HG03558 (cell line): ENCODE results near the gene SNX1.
"Not testable (repeated sequence)": the region's sequence is repeated elsewhere in the genome, so short reads cannot be mapped to it uniquely, and the experiment has no call there.

Experiments used
- ATAC-seq: cut with Tn5 transposase; IDR thresholded peaks from one replicate; pipeline ENCODE4 v1.9.1; 2021; ENCODE audit warnings: moderate number of reproducible peaks; ENCODE audit not compliant: unreplicated experiment; ENCODE audit errors: extremely low read depth

Gene SNX1

DNA sequence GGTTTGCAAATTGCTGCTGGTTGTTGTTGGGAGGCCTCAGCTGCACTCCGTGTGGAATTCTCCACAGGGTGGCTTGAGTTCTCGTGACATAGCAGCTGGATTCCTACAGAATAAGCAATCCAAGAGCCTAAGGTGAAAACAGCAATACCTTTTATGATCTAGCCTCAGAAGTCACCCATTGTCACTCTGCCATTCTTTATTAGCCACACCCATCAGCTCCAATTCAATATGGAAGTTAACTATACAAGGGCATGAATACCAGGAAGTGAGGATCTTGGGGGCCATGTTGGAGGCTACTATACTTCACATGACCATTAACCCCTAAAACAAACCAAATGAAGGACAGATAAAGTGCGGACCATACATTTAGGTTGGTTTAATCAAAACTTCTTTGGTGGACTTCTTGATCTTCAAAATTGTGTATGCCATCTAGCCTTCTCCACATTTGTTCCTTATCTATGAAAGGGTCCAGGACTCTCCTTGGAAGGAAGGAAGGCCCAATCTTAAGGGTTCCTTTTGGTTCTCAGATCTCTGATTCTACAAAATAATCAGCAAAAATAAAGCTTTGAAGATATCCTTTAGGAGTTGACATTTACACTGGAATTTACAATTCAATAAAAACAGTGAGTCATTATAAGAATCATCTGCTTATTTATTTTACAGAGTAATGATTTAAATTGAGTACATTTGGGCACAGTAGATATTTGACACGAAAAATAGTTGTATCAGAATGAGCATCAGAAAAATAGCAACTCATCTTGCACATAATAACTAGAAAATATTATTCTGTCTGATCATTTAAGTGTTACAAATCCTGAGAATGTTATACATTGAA lies 23.6 kb upstream of the SNX1 start:
- ATAC-seq, result no peak

DNA sequence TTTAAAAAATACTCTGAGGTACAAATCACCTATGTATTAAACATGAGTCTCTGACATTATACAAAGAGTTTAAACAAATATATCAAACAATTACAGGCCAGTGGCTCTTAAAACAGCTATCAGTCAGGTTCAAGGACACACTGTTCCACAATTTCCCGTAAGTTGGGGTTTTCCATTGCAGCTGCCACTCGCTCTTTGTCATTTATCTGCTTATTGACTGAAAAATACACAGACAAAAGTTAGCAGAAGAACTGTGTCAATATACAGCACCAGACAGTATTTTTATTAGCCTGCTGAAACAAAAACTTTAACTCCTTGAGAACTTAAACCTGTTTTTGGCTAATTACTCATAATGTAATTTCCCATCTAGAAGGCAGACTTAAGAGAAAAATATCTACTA lies 23.0 kb upstream of the SNX1 start:
- ATAC-seq, result no peak

DNA sequence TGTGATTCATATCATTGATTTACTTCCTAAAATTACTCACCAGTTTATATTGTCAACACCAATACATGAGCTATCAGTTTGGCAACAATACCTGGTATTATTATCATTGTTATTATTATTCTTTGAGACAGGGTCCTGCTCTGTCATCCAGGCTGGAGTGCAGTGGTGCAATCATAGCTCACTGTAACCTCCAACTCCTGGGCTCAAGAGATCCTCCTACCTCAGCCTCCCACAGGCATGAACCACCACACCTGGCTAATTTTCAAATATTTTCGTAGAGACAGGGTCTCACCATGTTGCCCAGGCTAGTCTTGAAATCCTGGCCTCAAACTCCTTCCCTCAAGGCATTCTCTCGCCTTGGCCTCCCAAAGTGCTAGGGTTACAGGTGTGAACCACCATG lies 22.3 kb upstream of the SNX1 start:
- not testable (repeated sequence) for ATAC-seq

DNA sequence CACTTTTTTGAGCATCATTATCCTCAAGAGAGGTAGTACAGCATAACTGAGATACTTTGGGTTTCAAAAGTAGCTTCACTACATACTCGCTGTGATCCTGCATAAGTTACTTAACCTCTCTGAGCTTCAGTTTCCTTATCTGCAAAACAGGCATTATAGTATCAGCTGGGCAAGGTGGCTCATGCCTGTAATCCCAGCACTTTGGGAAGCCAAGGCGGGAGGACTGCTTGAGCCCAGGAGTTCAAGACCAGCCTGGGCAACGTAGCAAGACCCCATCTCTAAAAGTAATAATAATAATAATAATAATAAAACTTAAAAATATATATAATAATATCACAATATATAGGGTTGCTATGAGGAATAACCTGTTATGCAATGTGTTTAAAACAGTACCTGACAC lies 13.0 kb upstream of the SNX1 start:
- ATAC-seq, result no peak

DNA sequence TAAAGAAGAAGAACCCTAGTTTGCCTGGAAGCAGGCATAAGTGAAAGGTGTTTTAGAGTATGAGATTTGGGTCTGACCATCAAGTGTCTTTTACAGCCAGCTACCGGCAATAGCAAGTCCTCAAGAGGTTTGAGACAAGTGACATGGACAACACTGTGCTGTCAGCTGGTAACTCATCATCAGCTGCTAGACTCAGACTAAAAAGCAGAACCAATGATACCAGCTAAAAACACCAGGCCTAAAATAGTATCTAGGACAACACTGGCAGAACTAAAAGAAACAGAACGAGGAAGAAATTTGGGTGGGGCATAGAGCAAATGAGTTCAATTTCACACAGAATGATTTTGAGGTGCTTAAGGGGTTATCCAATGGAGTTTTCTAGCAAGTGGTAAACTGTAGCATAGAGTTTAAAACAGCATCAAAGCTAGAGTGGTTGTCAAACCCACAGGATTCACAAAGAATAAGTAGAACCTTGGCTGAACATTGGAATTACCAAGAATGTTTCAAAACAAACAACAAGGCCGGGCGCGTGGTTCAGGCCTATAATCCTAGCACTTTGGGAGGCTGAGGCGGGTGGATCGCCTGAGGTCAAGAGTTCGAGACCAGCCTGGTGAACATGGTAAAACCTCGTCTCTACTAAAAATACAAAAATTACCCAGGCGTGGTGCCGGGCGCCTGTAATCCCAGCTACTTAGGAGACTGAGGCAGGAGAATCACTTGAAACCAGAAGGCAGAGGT lies 6.1 kb upstream of the SNX1 start:
- no peak for ATAC-seq

DNA sequence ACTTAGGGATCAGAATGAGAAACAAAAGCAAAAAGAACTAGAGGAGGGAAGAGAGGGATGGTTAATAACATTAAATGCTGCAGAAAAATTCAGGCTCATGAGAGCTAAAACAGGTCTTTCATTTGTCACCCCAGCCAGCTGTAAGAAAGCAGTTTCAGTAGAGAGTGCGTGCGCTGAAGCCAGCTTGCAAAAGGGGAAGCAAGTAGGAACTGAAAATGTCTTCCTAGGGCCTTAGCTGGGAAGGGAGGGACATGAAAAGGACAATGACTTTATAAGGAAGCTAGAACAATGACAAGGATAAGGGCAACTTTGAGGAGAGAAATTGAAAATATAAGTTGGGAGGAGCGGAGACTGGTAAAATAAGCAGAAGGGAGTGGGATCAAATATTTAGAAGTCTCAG lies 5.3 kb upstream of the SNX1 start:
- no peak for ATAC-seq

DNA sequence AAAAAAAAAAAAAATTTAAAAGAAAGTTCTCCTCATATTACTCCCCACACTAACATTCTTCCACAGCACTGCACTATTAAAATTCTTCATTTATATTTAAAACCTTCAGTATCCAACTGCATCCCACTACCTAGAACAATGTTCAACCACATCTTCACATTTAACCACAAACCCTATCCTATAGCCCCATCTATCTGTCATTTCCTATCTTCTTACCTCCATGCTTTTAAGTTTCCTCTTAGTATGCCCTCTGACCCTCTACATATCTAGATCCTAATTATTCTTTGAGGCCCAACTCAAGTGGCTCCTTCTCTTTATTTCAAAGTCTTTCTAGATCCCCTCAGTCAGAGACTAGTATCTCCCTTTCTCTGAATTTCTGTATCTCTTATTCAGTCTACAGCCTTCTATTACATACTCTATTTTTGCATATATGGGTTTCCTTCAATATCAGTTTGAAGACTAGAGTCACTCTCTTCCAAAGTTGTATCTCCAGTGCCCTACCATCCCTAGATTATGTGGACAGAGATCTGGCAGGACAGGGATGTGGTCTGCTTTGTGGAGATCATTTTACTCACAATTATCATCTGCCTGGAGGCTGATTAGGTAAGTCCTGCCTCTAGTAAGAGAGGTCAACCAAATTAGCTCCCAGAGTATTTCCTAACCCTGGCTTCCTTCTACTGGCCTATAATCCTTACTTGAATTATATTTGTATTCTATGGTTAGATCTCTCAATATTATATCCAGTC lies 3.5 kb upstream of the SNX1 start:
- ATAC-seq, result no peak

DNA sequence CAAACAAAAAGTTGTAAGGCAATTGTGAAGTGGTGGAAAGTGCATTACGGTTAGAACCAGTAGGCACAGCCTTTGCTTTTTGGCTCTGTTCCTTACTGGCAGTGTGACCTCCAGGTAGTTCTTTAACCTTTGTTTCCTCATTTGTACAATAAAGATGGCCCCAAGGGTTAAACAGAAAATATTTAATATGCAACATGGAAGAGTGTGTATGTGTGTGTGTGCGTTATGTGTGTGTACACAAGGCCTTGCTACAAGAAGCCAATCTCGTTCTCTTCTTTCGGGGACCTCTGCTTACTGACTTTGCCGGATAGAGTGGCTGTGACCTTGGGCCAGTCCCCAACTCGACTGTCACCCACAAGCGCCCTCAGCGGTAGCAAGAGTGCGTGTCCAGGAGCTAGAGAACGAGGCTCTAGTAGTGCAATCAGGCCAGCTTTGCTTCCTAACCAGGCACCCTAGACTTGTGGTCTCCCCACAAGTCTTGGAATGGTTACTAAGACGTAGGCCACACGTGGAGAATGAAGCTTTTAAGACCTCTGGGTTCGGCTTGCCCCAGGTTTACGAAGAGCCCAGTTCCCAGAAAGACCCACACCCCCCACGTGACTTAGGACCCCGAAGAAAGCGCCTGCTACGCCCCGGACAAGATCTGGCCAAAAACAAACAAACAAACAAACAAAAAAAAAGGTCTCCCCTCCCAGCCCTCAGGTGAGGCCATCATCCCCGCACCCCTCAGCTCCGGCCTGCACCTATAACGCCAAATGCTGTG lies 2.7 kb upstream of the SNX1 start:
- ATAC-seq, result no peak

DNA sequence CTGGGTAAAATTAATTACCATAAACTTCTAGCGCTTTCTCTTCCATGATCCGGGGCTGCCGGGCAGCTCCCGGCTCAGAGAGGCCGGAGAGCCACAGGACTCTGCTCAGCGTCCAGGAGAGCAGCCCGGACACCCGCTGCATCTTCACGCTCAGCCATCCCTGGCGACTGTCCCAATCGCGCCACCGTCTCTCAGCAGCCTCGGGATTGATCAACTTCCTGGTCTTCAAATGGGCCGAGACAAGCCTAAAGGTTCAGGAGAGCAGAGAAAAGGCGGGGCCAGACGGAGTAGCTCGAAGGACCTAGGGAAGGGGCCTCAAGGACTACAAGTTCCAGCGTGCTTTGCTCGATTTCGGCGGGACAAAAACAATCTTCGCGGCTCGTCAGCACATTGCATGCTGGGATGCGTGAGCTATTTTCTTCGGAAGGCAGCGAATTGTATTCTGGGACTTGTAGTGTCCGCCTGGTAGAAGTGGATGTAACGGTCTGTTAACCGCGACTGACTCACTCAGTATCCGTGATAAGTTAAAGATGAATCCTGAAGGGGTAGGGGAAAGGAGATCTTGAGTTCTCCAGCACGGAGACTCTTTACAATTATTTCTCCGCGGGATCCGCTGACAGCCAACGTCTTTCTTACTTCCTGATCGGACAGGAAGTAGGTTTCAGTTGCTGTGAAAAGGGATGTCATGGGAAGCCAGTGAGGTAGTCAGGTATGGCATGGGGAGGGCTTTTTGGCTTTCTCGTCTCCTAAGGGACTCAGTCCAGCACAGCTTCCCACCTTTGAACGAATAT lies 2.0 kb upstream of the SNX1 start, which contains the start of gene CIAO2A:
Gene CIAO2A, minus strand, starts transcription at position 212 of the 791 bp plus-strand sequence. Its CDS starts 70 bp downstream, at position 142.
- peak; percentile 35 for ATAC-seq

DNA sequence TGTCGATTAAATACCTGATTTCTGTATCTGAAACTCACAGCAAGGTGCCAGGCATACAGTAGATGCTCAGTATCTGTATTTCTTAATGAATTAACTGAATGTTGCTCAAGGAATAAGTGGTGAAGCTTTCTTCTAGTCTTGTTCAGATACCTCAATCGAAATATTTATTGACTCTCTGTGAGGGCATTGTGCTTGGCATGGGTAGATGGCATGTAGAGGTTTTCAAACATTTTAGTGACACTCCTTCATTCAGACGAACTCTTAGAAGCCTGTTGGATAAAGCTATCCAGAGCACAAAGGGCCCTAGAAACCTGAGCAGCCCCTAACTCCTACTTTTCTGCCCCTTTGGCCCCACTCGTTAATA lies 369 bp upstream of the SNX1 start:
- ATAC-seq, result no peak

DNA sequence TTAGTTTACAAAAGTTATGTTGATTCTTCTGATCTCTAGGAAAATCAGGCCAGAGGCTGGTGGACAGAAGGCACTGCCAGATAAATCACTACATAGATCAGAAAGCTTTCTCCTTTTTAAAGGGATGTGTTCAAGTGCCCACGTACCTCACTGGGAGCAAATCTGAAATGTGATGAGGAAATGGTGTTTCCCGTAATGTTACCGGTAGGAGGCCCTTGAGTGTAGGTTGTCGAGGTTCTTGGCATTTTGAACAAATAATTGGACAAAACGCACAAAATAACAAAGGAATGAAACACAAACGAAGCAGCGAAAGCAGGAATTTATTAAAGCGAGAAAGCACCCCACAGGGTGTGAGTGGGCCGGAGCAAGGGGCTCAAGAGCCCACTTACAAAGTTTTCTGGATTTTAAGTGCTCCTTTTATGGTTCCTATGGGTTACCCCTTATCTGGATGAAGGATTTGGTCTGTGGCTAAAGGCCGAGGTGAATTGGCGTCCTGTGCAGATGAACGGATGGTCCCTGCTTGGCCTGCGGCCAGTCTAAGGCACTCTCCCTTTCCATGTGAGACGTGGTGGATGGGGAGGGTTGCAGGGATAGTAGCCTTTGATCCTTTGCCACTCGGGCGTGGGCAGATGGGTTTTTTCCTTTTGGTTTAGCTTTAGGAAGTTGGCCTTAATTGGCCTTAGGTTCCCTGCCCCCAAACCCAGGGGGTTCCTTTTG lies 1.0 kb downstream of the SNX1 start:
- no peak for ATAC-seq

DNA sequence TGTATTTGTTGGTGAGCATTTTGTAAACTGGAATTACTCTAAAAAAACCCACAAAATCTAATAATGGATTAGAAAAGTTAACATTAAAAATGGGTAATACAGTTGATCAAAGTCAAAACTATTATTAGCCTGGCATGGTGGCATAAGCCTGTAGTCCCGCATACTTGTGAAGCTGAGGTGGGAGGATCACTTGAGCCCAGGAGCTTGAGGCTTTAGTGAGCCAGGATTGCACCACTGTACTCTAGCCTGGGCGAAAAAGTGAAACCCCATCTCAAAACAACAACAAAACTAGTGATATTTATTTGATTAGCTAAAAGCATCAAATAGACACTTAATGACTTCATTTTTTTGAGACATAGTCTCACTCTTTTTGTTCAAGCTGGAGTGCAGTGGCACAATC lies 3.6 kb downstream of the SNX1 start:
- no peak for ATAC-seq

DNA sequence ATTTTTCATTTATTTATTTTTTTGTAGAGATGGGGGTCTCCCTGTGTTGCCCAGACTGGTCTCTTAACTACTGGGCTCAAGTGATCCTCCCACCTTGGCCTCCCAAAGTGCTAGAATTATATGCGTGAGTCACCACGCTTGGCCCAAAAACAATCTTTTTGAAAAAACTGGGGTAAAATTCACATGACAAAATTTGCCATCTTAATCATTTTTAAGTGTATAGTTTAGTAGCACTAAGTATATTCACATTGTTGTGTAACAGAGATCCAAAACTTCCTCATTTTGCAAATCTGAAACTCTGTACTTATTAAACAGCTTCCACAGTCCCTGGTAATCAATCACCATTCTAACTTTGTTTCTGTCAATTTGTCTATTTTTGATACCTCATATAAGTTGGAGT lies 5.2 kb downstream of the SNX1 start:
- no peak for ATAC-seq

DNA sequence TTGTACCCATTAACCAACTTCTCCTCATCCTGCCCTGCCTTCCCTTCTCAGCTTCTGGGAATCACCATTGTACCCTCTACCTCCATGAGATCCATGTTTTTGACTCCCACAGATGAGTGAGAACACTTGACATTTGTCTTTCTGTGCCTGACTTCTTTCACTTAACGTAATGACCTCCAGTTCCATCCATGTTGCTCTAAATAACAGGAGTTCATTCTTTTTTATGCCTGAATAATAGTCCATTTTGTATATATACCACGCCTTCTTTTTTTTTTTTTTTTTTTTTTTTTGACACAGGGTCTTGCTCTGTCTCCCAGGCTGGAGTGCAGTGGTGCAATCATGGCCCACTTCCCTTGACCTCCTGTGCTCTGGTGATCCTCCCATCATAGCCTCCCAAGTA lies 6.7 kb downstream of the SNX1 start:
- ATAC-seq, result no peak

DNA sequence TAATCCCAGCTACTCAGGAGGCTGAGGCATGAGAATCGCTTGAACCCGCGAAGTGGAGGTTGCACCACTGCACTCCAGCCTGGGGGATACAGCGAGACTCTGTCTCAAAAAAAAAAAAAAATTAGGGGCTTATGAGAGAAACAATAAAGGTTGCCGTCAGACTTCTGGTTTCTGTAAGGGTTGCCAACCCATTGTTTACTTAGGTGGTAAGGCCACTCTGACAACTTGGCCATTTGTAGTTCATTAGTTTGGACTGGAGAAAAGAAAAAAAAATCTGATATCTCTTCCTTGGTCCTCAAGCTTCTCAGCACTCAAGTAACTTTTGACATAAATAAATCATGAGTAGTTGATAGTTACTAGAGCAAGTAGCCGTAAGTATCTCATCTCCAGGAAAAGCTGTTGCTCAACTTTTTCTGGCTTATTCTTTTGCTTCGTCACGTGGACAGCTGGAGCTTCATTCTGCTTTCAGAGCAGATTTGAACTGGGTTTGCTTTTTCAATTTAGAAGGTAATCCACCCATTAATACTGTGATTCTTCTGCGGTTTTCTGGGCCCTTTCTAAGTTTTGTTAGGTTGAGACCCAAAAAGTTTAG lies 9.4 kb downstream of the SNX1 start:
- no peak for ATAC-seq

DNA sequence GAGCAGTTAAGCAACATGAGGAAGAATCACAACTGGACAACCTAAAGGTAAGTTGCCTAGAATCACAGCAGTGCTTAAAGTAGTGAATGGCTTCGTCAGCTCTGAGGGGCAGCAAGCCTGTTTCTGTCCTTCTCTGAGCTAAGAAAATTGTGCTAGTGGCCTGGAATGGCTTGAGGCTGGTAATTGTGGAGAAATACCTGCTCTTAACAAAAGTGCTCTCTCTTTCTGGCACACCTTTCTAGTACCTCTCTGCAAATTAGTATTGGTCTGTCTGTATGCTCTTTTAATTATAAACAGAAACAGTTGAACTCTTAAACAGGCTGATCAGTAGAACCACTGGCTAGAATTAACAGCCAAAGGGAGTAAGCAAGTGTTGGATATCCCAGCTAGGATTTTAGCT lies 11.6 kb downstream of the SNX1 start:
- ATAC-seq, result no peak

DNA sequence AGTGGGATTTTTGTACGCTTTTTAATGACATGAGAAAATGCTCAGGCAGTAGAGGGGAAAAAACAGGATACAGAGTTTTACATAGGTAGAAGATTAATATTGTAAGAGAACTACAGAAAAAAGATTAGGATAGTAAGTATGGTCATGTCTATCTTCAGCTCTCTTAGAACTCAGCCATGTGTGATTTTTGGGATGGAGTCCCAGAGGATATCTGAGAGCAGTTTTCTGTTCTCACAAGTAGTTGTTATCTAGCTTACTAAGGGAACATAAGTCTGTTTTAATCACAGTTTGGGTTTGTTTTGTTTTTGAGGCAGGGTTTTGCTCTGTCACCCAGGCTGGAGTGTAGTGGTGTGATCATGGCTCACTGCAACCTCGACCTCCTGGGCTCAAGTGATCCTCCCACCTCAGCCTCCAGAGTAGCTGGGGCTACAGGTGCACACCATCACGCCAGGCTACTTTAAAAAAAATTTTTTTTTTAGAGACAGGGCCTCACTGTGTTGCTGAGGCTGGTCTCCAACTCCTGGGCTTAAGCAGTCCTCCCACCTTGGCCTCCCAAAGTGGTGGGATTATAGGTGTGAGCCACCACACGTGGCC lies 14.4 kb downstream of the SNX1 start:
- not testable (repeated sequence) for ATAC-seq
